ENCODE data around the gene SNORC.

DNA sequence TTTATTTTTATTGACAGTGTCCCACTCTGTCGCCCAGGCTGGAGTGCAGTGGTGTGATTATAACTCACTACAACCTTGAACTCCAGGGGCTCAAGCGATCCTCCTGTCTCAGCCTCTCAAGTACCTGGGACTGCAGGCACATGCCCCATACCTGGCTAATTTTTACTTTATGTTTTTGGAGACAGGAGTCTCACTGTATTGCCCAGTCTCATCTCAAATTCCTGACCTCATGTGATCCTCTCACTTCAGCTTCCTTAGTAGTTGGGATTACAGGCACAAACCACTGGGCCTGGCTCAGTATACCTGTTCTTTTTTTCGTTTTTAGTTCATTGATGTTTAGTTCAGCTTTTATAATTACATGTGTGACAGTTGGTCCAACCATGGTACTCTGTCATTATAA is 40.1 kb upstream of the SNORC start:
- TF ChIP-seq, protein P1, sequence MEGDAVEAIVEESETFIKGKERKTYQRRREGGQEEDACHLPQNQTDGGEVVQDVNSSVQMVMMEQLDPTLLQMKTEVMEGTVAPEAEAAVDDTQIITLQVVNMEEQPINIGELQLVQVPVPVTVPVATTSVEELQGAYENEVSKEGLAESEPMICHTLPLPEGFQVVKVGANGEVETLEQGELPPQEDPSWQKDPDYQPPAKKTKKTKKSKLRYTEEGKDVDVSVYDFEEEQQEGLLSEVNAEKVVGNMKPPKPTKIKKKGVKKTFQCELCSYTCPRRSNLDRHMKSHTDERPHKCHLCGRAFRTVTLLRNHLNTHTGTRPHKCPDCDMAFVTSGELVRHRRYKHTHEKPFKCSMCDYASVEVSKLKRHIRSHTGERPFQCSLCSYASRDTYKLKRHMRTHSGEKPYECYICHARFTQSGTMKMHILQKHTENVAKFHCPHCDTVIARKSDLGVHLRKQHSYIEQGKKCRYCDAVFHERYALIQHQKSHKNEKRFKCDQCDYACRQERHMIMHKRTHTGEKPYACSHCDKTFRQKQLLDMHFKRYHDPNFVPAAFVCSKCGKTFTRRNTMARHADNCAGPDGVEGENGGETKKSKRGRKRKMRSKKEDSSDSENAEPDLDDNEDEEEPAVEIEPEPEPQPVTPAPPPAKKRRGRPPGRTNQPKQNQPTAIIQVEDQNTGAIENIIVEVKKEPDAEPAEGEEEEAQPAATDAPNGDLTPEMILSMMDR (conservative IDR thresholded peaks at IDR 0.05; ENCODE audit: low read length): no peak
- TF ChIP-seq EZH2phosphoT487 (IDR thresholded peaks at IDR 0.05; ENCODE audit: borderline replicate concordance, low read depth, low read length): no peak

All from OCI-LY7 (cell line).